Esophagus muscularis mucosa (tissue), 4 donors: ENCODE data around the gene FAM25C. TPM values are rescaled to one million over a fixed set of nuclear protein-coding genes. Genes with fewer than 3 reads are reported as not detected.
"Not testable (repeated sequence)": the region's sequence is repeated elsewhere in the genome, so short reads cannot be mapped to it uniquely, and the experiment has no call there.

Experiments
- DNase-seq: peaks from one replicate; pipeline ENCODE4 v3.0.0-alpha.2; 2017; ENCODE audit errors: extremely low spot score
- H3K27ac ChIP-seq, 4 donors: fragments of 200-600 bp; sonication (generic); replicated peaks in 1 of 4; 1 replicate in 3 of 4; 2 replicates in 1 of 4; pipeline ENCODE4 v1.5.1; 2016 to 2019; ENCODE audit warnings: mild to moderate bottlenecking in 1 of 4
- H3K27me3 ChIP-seq, 4 donors: fragments of 200-600 bp; sonication (generic); one replicate each; pipeline versions ENCODE4 v1.5.1 to v1.6.0; 2016 to 2019
- H3K36me3 ChIP-seq, 4 donors: fragments of 200-600 bp; sonication (generic); one replicate each; pipeline ENCODE4 v1.5.1; 2016 to 2019
- H3K4me1 ChIP-seq, 4 donors: fragments of 200-600 bp; sonication (generic); one replicate each; pipeline ENCODE4 v1.5.1; 2016 to 2019
- H3K4me3 ChIP-seq, 4 donors: fragments of 200-600 bp; sonication (generic); 1 replicate in 2 of 4; 2 replicates in 2 of 4; pipeline ENCODE4 v1.5.1; 2016 to 2019; ENCODE audit warnings: mild to moderate bottlenecking in 4 of 4, moderate library complexity in 1 of 4
- H3K9me3 ChIP-seq, 4 donors: fragments of 200-600 bp; sonication (generic); 1 replicate in 3 of 4; 2 replicates in 1 of 4; pipeline ENCODE4 v1.5.1; 2016 to 2019
- WGBS: methylation state at CpG from one replicate; pipeline ENCODE4 v1.1.5; 2018; 5-methylcytosine and 5-hydroxymethylcytosine counted together
- intact Hi-C: fragments of 100-400 bp; cut with DNase I; formaldehyde crosslinking; loops from one replicate; pipeline ENCODE4 v1.15.1; 2023
- total RNA-seq, 4 donors: library from RNA; depleted of rRNA; stranded (reverse); fragments of >200 nt; gene quantifications; one replicate each; pipeline versions ENCODE4 v1.1.0 to v1.2.1, GENCODE V29; 2016

Gene FAM25C
- total RNA-seq, result not detected

GRCh38 chr10:47999691-48000090, at the start of gene FAM25C:
FAM25C (minus strand) TSS chr10:47999791; CDS start chr10:47999765, 26 bp downstream.
- intact Hi-C loops, H3K4me1 ChIP-seq, H3K36me3 ChIP-seq, DNase-seq, H3K4me3 ChIP-seq, H3K27me3 ChIP-seq, H3K27ac ChIP-seq, H3K9me3 ChIP-seq: not testable (repeated sequence)
- no CpG with 5 or more reads among the region's 9 CpGs for WGBS

GRCh38 chr10:48044557-48044956, 45.0 kb upstream of the FAM25C start:
- H3K27me3 ChIP-seq, intact Hi-C loops, H3K27ac ChIP-seq, H3K9me3 ChIP-seq, DNase-seq, H3K4me3 ChIP-seq, H3K4me1 ChIP-seq, H3K36me3 ChIP-seq: not testable (repeated sequence)
- 69% methylated on average over 2 of the region's 3 CpGs for WGBS

GRCh38 chr10:48031390-48031789, 31.8 kb upstream of the FAM25C start:
- H3K4me3 ChIP-seq, H3K9me3 ChIP-seq, H3K27me3 ChIP-seq, H3K4me1 ChIP-seq, intact Hi-C loops, H3K36me3 ChIP-seq, H3K27ac ChIP-seq: not testable (repeated sequence)
- WGBS, result 100% methylated on average over 3 of the region's 19 CpGs
- DNase-seq, result peak; percentile 34

GRCh38 chr10:48002306-48002705, 2.7 kb upstream of the FAM25C start:
- H3K4me1 ChIP-seq, H3K27me3 ChIP-seq, H3K9me3 ChIP-seq, H3K4me3 ChIP-seq, H3K36me3 ChIP-seq, intact Hi-C loops, DNase-seq, H3K27ac ChIP-seq: not testable (repeated sequence)
- 40% methylated on average over 1 of the region's 6 CpGs for WGBS

- DNase-seq, H3K9me3 ChIP-seq, H3K4me3 ChIP-seq, intact Hi-C loops, H3K4me1 ChIP-seq, H3K36me3 ChIP-seq, H3K27me3 ChIP-seq, H3K27ac ChIP-seq: not testable (repeated sequence)
- no CpG with 5 or more reads among the region's 3 CpGs for WGBS
Measured at GRCh38 chr10:47994045-47994444, 5.5 kb downstream of the FAM25C start.

- H3K27ac ChIP-seq, intact Hi-C loops, H3K4me1 ChIP-seq, H3K27me3 ChIP-seq, DNase-seq, H3K9me3 ChIP-seq, H3K36me3 ChIP-seq, H3K4me3 ChIP-seq: not testable (repeated sequence)
- 92% methylated on average over 11 of the region's 11 CpGs for WGBS
Measured at GRCh38 chr10:47992560-47992959, 7.0 kb downstream of the FAM25C start.

GRCh38 chr10:47991706-47992105, 7.9 kb downstream of the FAM25C start:
- H3K27me3 ChIP-seq, H3K27ac ChIP-seq, DNase-seq, intact Hi-C loops, H3K4me3 ChIP-seq, H3K36me3 ChIP-seq, H3K4me1 ChIP-seq, H3K9me3 ChIP-seq: not testable (repeated sequence)
- 100% methylated on average over 1 of the region's 12 CpGs for WGBS

- intact Hi-C loops, H3K9me3 ChIP-seq, H3K4me3 ChIP-seq, H3K4me1 ChIP-seq, H3K36me3 ChIP-seq, DNase-seq, H3K27ac ChIP-seq, H3K27me3 ChIP-seq: not testable (repeated sequence)
- no CpG with 5 or more reads among the region's 1 CpG for WGBS
Measured at GRCh38 chr10:47990097-47990496, 9.5 kb downstream of the FAM25C start.

GRCh38 chr10:47989542-47989950, 10.0 kb downstream of the FAM25C start:
- DNase-seq, H3K27me3 ChIP-seq, H3K27ac ChIP-seq, H3K36me3 ChIP-seq, H3K9me3 ChIP-seq, H3K4me3 ChIP-seq, intact Hi-C loops, H3K4me1 ChIP-seq: not testable (repeated sequence)
- WGBS, result no CpG with 5 or more reads among the region's 4 CpGs

- intact Hi-C loops, H3K27ac ChIP-seq, H3K9me3 ChIP-seq, H3K4me1 ChIP-seq, H3K36me3 ChIP-seq, H3K27me3 ChIP-seq, DNase-seq, H3K4me3 ChIP-seq: not testable (repeated sequence)
- 93% methylated on average over 4 of the region's 16 CpGs for WGBS
Measured at GRCh38 chr10:47988718-47989541, 10.7 kb downstream of the FAM25C start.

- no CpG with 5 or more reads among the region's 6 CpGs for WGBS
- intact Hi-C loops, DNase-seq: not testable (repeated sequence)
Measured at GRCh38 chr10:47987952-47988351, 11.6 kb downstream of the FAM25C start.

GRCh38 chr10:47986413-47987230, 13.0 kb downstream of the FAM25C start:
- DNase-seq, H3K36me3 ChIP-seq, H3K9me3 ChIP-seq, H3K4me1 ChIP-seq, intact Hi-C loops, H3K27me3 ChIP-seq, H3K27ac ChIP-seq: not testable (repeated sequence)
- WGBS, result 16% methylated on average over 3 of the region's 49 CpGs
- H3K4me3 ChIP-seq, result peak overlapping the region in 1 of 4 donors; percentile 36

More at GRCh38 chr10:47987952-47988351, 11.6 kb downstream of the FAM25C start:
- not testable (repeated sequence) for H3K36me3 ChIP-seq, H3K4me1 ChIP-seq, H3K27ac ChIP-seq, H3K27me3 ChIP-seq, H3K4me3 ChIP-seq, H3K9me3 ChIP-seq

- H3K27ac ChIP-seq, intact Hi-C loops: not testable (repeated sequence)
Measured at GRCh38 chr10:47975409-47975808, 24.2 kb downstream of the FAM25C start.

More at GRCh38 chr10:47975409-47975808, 24.2 kb downstream of the FAM25C start:
- H3K36me3 ChIP-seq, DNase-seq, H3K9me3 ChIP-seq, H3K4me3 ChIP-seq, H3K4me1 ChIP-seq, H3K27me3 ChIP-seq: not testable (repeated sequence)
- no CpG with 5 or more reads among the region's 3 CpGs for WGBS
